HL-60 (cell line): ENCODE measurements around the gene ARHGAP24.

Experiments
- CTCF ChIP-seq: IDR thresholded peaks from one replicate; pipeline ENCODE4 v1.5.1; 2011; ENCODE audit warnings: low read length, control low read depth, inconsistent platforms; ENCODE audit not compliant: insufficient read depth
- REST ChIP-seq: IDR thresholded peaks from 2 replicates; pipeline ENCODE4 v1.6.1; 2012; ENCODE audit warnings: low read depth; ENCODE audit not compliant: insufficient replicate concordance

- TF ChIP-seq CTCF (no peak), REST (no peak)
These were observed 544.4 kb downstream of the ARHGAP24 start for GRCh38 chr4:86019362-86019761.
